Stomach smooth muscle (tissue), 2 donors: Measurements from ENCODE around the gene RAB32.

Experiments used
- H3K27ac ChIP-seq: one replicate; pipeline ENCODE4 v1.7.0; 2013; ENCODE audit warnings: mild to moderate bottlenecking, low read length, inconsistent platforms
- H3K27me3 ChIP-seq, 2 donors: one replicate each; pipeline ENCODE4 v1.7.0; 2013; ENCODE audit warnings: low read length in 2 of 2; ENCODE audit not compliant: insufficient read depth in 2 of 2, control insufficient read depth in 1 of 2
- H3K36me3 ChIP-seq, 2 donors: one replicate each; pipeline ENCODE4 v1.7.0; 2013; ENCODE audit warnings: low read length in 2 of 2; ENCODE audit not compliant: control insufficient read depth in 2 of 2, insufficient read depth in 2 of 2
- H3K4me1 ChIP-seq: one replicate; pipeline ENCODE4 v1.7.0; 2013; ENCODE audit warnings: low read length; ENCODE audit not compliant: control insufficient read depth, insufficient read depth
- H3K4me3 ChIP-seq, 2 donors: one replicate each; pipeline ENCODE4 v1.7.0; 2013; ENCODE audit warnings: low read length in 2 of 2
- H3K9ac ChIP-seq, 2 donors: one replicate each; pipeline ENCODE4 v1.7.0; 2013; ENCODE audit warnings: low read length in 2 of 2, mild to moderate bottlenecking in 1 of 2
- H3K9me3 ChIP-seq, 2 donors: one replicate each; pipeline ENCODE4 v1.7.0; 2013; ENCODE audit warnings: low read length in 2 of 2; ENCODE audit not compliant: control insufficient read depth in 2 of 2
- donor health status: healthy.
- donor health status: Pancreatic carcinoma.

RAB32 gene

GRCh38 chr6:146602526-146602925 lies 58.9 kb downstream of the RAB32 start:
- H3K9ac ChIP-seq = no peak overlapping the region
- no peaks in the 10 kb centered on the region for H3K9me3 ChIP-seq
- no peaks in the 10 kb centered on the region for H3K27me3 ChIP-seq
- no peak overlapping the region for H3K4me3 ChIP-seq
- no peak overlapping the region for H3K27ac ChIP-seq
- no peaks in the 10 kb centered on the region for H3K4me1 ChIP-seq
- no peaks in the 10 kb centered on the region for H3K36me3 ChIP-seq
